HepG2 (cell line): Measurements from ENCODE around the gene RARG. TPM values are rescaled to one million over a fixed set of nuclear protein-coding genes. Genes with fewer than 3 reads are reported as not detected.

Source experiments
- CBFB ChIP-seq: sonication (generic); formaldehyde crosslinking; IDR thresholded peaks from 2 replicates; pipeline ENCODE4 v1.4.0; 2020; ENCODE audit warnings: missing genetic modification reagents
- ELF3 ChIP-seq: IDR thresholded peaks from 2 replicates; pipeline ENCODE4 v1.6.1; 2016; ENCODE audit warnings: missing genetic modification reagents, missing compliant biosample characterization
- HINFP ChIP-seq: sonication (generic); formaldehyde crosslinking; IDR thresholded peaks from 2 replicates; pipeline ENCODE4 v1.4.0; 2020; ENCODE audit warnings: low read depth, mild to moderate bottlenecking, missing genetic modification reagents
- HOXA7 ChIP-seq: sonication (generic); formaldehyde crosslinking; IDR thresholded peaks from 2 replicates; pipeline ENCODE4 v1.8.1; 2022; ENCODE audit warnings: mild to moderate bottlenecking, missing genetic modification reagents, moderate library complexity
- KAT7 ChIP-seq: IDR thresholded peaks from 2 replicates; pipeline ENCODE4 v1.6.1; 2018; ENCODE audit warnings: borderline replicate concordance, missing compliant biosample characterization
- RBM39 ChIP-seq: fragments of 200-400 bp; formaldehyde crosslinking; IDR thresholded peaks from one replicate; pipeline ENCODE4 v1.6.1; 2018; ENCODE audit warnings: antibody characterized with exemption, mild to moderate bottlenecking, low read depth, low read length; ENCODE audit not compliant: poor library complexity, severe bottlenecking
- SAFB2 ChIP-seq: sonication (generic); formaldehyde crosslinking; IDR thresholded peaks from 2 replicates; pipeline ENCODE4 v1.5.1; 2020; ENCODE audit warnings: missing genetic modification reagents, low read depth, mild to moderate bottlenecking, borderline replicate concordance
- SMYD3 ChIP-seq: sonication (generic); formaldehyde crosslinking; IDR thresholded peaks from 2 replicates; pipeline ENCODE4 v1.8.1; 2023; ENCODE audit warnings: mild to moderate bottlenecking, missing genetic modification reagents
- SRF ChIP-seq: IDR thresholded peaks from 2 replicates; pipeline ENCODE4 v1.6.1; 2011; ENCODE audit warnings: mild to moderate bottlenecking, low read depth, low read length, moderate library complexity
- ZBTB20 ChIP-seq: sonication (generic); formaldehyde crosslinking; IDR thresholded peaks from 2 replicates; pipeline ENCODE4 v1.8.1; 2023; ENCODE audit warnings: missing genetic modification reagents, low read depth, mild to moderate bottlenecking, borderline replicate concordance
- ZNF281 ChIP-seq: sonication (generic); formaldehyde crosslinking; IDR thresholded peaks from 2 replicates; pipeline ENCODE4 v1.4.0; 2020; ENCODE audit warnings: missing genetic modification reagents, borderline replicate concordance
- ZNF318 ChIP-seq: sonication (generic); formaldehyde crosslinking; IDR thresholded peaks from 2 replicates; pipeline ENCODE4 v1.4.0; 2020; ENCODE audit warnings: mild to moderate bottlenecking, missing genetic modification reagents
- ZNF678 ChIP-seq: sonication (generic); formaldehyde crosslinking; IDR thresholded peaks from 2 replicates; pipeline ENCODE4 v1.4.0; 2020; ENCODE audit warnings: mild to moderate bottlenecking, missing genetic modification reagents
- ZNF776 ChIP-seq: sonication (generic); formaldehyde crosslinking; IDR thresholded peaks from 2 replicates; pipeline ENCODE4 v1.4.0; 2020; ENCODE audit warnings: mild to moderate bottlenecking, missing genetic modification reagents
- polyA plus RNA-seq, 8 experiments: library from polyadenylated mRNA; depleted of rRNA in 3 of 8; stranded (reverse) in 7 of 8; unstranded in 1 of 8; fragments of >200 nt; fragmentation: Illumina TruSeq in 4 of 8; extraction: Trizol in 4 of 8; gene quantifications; 2 replicates each; pipeline versions ENCODE4 v1.2.1 to v1.2.3, GENCODE V29; 2011 to 2016; ENCODE audit warnings: low read depth in 4 of 8, missing spikeins in 1 of 8, mixed read lengths in 1 of 8; ENCODE audit not compliant: insufficient read depth in 1 of 8
- total RNA-seq, 5 experiments: library from RNA; depleted of rRNA; stranded (reverse); fragments of >200 nt; fragmentation: Illumina TruSeq; extraction: Trizol; gene quantifications; 2 replicates each; pipeline ENCODE4 v1.2.3, GENCODE V29; 2016; ENCODE audit warnings: low read depth in 1 of 5
- TF ChIP-seq, protein P1 (sequence below): sonication (generic); formaldehyde crosslinking; IDR thresholded peaks from 2 replicates; pipeline ENCODE4 v1.5.0; 2020; ENCODE audit warnings: missing genetic modification reagents, mild to moderate bottlenecking, borderline replicate concordance

RARG gene
- total and polyA plus RNA-seq, 2 of the 13 experiments (the other 11 are each of a cell fraction or from before 2014, with no cell fraction given): 0.77 to 1.5 TPM

- TF ChIP-seq HINFP (CRISPR knock-in tag): no peak
- TF ChIP-seq ZNF281 (CRISPR knock-in tag): no peak; the same call in 1 of the 2 replicates
- TF ChIP-seq ZNF318 (CRISPR knock-in tag): no peak
- no peak for TF ChIP-seq KAT7 (CRISPR knock-in tag)
- TF ChIP-seq ZNF776 (CRISPR knock-in tag): peak; percentile 39; the same call in 1 of the 2 replicates
- TF ChIP-seq HOXA7: no peak
- TF ChIP-seq SMYD3 (CRISPR knock-in tag): no peak
- TF ChIP-seq ZNF678 (CRISPR knock-in tag): no peak
- TF ChIP-seq, protein P1, sequence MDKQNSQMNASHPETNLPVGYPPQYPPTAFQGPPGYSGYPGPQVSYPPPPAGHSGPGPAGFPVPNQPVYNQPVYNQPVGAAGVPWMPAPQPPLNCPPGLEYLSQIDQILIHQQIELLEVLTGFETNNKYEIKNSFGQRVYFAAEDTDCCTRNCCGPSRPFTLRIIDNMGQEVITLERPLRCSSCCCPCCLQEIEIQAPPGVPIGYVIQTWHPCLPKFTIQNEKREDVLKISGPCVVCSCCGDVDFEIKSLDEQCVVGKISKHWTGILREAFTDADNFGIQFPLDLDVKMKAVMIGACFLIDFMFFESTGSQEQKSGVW: no peak
- TF ChIP-seq ELF3 (CRISPR knock-in tag): no peak
- TF ChIP-seq SAFB2 (CRISPR knock-in tag): peak; percentile 87
- TF ChIP-seq RBM39: no peak
- TF ChIP-seq ZBTB20 (CRISPR knock-in tag): no peak
- TF ChIP-seq SRF: no peak
- no peak for TF ChIP-seq CBFB
These were observed 10.6 kb downstream of the RARG start (continued) for GRCh38 chr12:53221203-53222080.
